GM12864 (cell line): ENCODE data around the gene KPNA1.

Experiments used
- DNase-seq: peaks from one replicate; pipeline ENCODE4 v3.0.0-alpha.2; 2011; ENCODE audit warnings: low read depth
- H3K4me3 ChIP-seq: 2 replicates; pipeline ENCODE4 v1.5.1; 2011; ENCODE audit warnings: mild to moderate bottlenecking, low read depth, low read length, control low read depth
- TF ChIP-seq, protein P1 (sequence below): IDR thresholded peaks from 2 replicates; pipeline ENCODE4 v1.5.1; 2011; ENCODE audit warnings: low read depth, mild to moderate bottlenecking, moderate library complexity, low read length, control low read depth, inconsistent platforms; ENCODE audit errors: missing control alignments

Gene KPNA1

DNA sequence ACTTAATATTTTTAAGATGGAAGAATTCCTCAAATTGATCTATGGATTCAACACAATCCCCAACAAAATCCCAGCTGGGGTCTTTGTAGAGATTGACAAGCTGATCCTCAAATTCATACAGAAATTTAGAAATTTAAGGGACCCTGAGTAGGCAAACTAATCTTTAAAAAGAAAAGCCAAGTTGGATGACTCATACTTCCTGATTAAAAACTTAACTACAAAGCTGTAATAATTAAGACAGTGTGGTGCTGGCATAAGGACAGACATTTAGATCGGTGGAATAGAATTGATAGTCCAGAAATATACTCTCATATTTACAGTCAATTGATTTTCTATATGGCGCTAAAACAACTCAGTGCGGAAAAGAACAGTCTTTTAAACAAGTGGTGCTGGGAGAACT, 119.2 kb downstream of the KPNA1 start:
- no peak for DNase-seq
- H3K4me3 ChIP-seq, result no peak overlapping the region
- TF ChIP-seq, protein P1, sequence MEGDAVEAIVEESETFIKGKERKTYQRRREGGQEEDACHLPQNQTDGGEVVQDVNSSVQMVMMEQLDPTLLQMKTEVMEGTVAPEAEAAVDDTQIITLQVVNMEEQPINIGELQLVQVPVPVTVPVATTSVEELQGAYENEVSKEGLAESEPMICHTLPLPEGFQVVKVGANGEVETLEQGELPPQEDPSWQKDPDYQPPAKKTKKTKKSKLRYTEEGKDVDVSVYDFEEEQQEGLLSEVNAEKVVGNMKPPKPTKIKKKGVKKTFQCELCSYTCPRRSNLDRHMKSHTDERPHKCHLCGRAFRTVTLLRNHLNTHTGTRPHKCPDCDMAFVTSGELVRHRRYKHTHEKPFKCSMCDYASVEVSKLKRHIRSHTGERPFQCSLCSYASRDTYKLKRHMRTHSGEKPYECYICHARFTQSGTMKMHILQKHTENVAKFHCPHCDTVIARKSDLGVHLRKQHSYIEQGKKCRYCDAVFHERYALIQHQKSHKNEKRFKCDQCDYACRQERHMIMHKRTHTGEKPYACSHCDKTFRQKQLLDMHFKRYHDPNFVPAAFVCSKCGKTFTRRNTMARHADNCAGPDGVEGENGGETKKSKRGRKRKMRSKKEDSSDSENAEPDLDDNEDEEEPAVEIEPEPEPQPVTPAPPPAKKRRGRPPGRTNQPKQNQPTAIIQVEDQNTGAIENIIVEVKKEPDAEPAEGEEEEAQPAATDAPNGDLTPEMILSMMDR, result no peak

DNA sequence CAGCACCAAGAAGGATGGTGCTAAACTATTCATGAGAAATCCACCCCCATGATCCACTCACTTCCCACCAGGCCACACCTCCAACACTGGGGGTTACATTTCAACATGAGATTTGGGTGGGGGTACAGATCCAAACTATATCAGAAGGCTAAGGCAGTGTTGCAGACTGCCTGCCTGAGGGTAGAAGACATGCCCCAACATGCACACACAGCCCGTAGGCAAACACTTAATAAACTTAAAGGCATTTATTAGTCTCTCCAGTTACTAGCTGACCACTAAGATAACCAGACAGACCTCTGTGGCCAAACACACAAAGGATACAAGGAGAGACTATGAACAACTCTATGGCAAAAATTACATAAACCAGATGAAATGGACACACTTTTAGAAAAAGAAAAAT, 120.6 kb downstream of the KPNA1 start:
- H3K4me3 ChIP-seq, result no peak overlapping the region
- TF ChIP-seq, protein P1, result no peak
- no peak for DNase-seq

DNA sequence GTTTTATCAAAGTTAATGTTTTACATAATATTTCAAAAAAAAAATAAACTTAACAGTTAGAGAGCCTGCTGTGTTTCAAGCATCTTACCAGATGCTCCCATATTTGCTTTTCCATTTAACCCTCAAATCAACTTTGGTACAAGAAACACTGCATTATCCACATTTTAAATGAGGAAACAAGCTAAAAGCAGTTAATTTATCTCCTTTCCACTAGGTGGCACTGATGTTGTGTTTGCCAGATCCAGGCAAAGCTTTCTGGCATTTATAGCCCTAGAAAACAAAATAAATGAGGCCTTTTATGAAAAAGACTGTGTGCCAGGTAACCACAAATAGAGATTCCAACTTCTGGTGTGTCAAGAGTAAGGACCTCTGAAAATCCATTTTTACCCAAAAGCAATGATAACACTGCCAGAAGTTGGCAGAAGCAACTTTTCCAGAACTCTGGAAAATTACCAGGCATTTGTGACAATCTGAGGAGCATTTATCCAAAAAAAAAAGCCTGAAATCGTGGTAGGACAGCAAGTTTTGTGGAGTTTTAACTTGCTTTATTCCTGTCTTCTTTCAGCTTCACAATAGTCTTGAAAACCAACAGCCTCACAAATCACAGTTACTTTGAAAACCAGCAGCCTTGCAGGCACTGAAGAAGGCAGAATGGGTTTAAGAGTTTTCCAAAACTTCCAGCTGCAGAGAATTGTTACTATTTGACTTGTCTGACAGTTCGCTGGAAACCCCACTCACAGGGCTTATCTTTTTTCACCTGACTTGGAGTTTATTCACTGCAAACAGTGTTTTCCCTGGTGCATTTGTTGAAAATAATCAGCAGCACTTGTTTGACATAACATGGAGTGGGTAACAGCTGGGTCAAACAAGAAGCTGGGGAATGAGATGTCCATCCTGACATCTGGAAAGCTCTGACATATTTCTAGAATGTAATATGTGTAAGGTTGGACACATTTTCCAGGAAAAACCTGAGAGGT, 121.6 kb downstream of the KPNA1 start:
- TF ChIP-seq, protein P1, result peak; percentile 66
- DNase-seq, result no peak
- no peak overlapping the region for H3K4me3 ChIP-seq

DNA sequence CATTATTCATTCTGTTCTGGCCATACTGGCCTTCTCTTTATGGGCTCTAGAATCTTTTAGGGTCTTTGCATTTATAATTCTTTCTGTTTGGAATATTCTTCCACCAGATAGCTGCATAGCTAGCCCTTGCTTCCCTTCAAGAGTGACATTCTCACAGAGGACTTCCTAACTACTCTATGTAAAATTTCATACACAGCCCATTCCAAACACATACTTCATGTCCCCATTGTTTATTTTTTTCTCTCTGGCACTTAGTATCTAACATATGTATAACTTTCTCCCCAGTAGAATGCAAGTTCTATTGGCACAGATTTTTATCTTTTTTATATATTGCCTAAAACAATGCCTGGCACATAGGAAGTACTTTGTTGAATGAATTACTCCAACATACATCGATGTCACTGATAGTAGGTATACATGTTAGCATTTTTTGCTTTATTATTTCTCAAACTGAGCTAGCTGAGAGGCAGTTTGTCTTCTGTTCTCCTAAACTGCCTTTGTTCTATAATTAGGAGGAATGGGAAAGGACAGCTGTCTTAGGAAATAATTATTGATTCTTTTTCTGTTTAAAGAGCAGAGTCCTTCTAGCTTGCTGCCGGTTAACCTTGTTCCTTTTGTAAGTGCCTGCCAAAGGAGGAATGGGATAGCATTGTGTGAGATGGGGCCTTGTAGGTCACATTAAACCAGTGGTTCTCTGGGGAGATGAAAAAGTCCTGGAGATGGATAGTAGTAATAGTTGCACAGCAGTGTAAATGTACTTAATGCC, 122.9 kb downstream of the KPNA1 start:
- TF ChIP-seq, protein P1, result no peak
- DNase-seq, result no peak
- H3K4me3 ChIP-seq, result no peak overlapping the region

DNA sequence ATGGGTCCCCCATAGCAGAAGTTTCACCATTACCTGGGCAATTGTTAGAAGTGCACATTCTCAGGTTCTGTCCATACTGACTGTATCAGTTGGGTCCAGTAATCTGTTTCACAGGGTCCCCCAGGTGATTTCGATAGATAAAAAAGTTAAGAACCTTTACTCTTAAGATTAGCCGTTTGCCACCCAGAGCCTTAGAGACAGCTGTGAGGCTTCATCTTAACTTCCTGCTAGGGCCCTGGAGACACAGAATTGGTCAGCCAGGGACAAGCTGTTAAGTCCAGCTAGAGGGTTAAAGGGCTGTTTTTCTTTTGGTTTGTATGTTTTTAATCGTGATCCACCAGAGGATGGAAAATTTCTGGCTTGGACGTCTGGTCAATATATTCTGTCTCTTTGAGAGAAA, 124.1 kb downstream of the KPNA1 start:
- no peak overlapping the region for H3K4me3 ChIP-seq
- TF ChIP-seq, protein P1, result no peak
- no peak for DNase-seq

DNA sequence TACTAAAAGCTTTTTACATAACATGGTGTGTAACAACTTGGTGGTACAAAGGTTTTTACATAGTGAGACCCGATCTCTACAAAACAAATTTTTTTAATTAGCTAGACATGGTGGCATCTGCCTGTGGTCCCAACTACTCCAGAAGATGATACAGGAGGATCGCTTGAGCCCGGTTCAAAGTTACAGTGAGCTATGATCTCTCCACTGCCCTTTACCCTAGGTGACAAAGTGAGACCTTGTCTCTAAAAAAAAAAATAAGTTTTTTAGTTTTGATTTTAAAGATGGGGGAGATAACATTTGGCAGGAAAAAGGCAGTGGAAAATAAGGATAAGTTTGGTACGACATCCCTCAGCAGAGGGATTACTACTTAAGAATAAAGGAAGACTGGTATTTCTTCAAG, 124.8 kb downstream of the KPNA1 start:
- TF ChIP-seq, protein P1, result no peak
- no peak overlapping the region for H3K4me3 ChIP-seq
- DNase-seq, result no peak
